GM19099 (cell line): Measurements from ENCODE around the gene TOMM34.

Experiments
- POLR2A ChIP-seq: IDR thresholded peaks from 3 replicates; pipeline ENCODE4 v1.6.1; 2011; ENCODE audit warnings: low read depth; ENCODE audit not compliant: insufficient read length; ENCODE audit errors: extremely low read depth

Gene TOMM34

GRCh38 chr20:44954211-44954610 is 6.0 kb downstream of the TOMM34 start:
- no peak for TF ChIP-seq POLR2A

GRCh38 chr20:44952731-44953130 is 7.5 kb downstream of the TOMM34 start:
- TF ChIP-seq POLR2A, result no peak

- no peak for TF ChIP-seq POLR2A
Observed at GRCh38 chr20:44950368-44950767, 9.8 kb downstream of the TOMM34 start.

DNA sequence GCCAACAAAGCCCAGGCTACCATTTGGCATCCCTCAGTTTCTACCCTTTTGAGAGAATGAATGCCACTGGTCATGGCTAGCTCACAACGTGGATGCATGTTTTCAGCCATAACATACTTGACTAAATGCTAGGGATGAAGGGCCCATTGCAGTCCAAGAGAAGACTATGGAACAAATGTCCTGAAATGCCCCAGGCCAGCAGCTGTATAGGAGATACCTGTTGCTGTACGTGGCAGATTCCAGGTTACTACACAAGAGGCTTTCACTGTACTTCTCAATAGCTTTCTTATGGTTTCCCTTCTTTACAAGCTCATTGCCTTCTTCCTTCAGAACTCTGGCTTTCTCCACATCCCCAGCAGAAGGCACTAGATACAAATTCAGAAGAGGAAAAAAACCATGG is 11.7 kb downstream of the TOMM34 start:
- TF ChIP-seq POLR2A, result no peak

DNA sequence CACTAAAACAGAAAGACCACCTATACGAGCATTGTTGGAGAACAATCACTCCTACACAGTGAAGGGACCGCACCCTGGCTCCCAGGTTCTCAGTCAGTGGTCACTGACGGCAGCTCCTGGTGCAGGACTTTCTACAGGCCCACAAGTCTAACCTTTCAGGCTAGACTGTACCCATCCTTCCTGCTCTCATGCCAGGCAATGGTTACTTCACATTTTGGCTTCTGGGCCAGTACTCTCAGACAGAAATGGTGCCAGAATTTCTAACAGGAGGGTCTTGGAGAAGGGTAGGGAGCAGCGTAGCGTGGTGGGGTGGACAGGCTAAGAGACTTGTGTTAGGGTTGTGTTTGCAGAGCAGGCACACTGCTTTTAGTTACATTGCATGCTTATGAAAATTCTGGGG is 12.1 kb downstream of the TOMM34 start:
- no peak for TF ChIP-seq POLR2A

GRCh38 chr20:44946271-44946852 is 13.8 kb downstream of the TOMM34 start:
- no peak for TF ChIP-seq POLR2A

DNA sequence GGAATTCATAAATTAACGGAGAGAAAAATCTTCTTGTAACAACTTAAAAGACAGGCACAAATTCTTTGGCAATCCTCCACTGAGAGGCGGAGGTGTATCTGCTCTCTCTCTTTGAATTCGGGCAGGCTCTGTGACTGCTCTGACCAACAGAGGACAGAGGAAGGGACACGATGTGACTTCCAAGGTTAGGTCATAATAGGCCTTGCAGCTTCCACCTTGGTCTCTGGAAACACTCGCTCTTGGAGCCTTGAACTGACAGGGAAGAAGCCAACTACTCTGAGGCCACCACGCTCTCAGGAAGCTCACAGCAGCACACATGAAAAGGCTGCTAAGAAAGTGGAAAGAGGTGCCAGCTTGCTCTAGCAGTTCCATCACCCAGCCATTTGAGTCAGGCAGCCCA is 14.9 kb downstream of the TOMM34 start:
- TF ChIP-seq POLR2A, result no peak

GRCh38 chr20:44943828-44944227 is 16.4 kb downstream of the TOMM34 start:
- no peak for TF ChIP-seq POLR2A

DNA sequence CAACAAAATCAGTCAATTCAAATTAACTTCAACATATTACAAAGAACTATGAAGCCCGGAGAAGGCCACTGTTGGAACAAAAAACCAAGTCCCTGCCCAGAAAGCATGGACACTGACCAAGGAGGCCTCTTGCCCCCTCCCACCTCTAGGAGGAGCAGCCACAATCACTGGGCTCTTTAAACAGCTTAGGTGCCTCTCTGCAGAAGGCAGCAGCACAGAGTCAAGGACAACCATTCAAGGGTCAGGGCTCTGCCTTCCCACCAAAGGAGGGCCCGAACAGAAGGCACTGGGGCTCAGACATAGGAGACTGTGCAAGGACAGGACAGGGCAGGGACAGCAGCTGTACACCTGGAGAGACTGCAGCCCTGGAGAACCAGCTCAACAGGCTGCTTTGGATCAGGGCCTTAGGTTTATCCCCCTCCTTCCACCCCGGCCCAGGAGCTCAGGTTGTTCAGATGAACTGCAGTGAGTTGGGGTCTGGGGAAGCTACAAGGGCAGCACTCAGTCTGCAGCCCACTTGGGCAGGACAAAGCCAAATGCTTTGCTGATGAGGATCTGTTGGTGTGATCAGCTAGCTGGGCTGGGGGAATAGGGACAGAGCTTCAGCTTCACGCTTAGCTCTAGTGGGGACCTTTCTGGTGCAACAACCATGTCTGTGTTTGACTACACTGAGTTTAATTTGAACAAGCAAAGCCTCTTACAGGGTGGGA is 17.8 kb downstream of the TOMM34 start:
- no peak for TF ChIP-seq POLR2A

DNA sequence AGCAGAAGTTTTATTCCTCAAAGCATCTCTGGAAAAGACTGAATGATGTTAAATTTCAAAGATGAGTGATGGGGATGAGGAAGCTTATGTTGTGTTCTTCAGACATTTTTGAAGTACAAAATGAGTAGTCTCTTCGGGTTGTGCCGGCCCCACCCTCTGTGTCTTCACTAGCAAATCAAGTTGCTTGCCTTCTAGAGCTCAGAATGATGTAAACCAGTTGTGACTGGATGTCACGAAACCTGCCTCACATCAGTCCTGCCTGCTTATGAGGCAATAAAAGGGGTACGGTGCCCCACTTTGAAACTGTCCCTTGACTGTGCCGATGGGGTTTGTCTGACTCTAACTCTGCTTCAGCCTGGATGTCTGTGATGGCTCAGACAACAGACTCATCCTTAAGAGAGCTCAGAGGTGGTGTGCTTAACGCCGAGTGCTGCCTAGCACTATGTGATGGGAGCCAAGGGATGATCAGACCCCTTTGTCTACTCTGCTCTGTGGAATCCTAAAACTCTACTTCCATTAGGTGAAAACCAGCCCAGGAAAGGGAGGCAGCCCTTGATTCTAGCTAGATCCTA is 19.0 kb downstream of the TOMM34 start:
- no peak for TF ChIP-seq POLR2A

- no peak for TF ChIP-seq POLR2A
Observed at GRCh38 chr20:44938637-44939036, 21.6 kb downstream of the TOMM34 start.

GRCh38 chr20:44936510-44936909 is 23.7 kb downstream of the TOMM34 start:
- no peak for TF ChIP-seq POLR2A

- no peak for TF ChIP-seq POLR2A
Observed at GRCh38 chr20:44932916-44933315, 27.3 kb downstream of the TOMM34 start.

DNA sequence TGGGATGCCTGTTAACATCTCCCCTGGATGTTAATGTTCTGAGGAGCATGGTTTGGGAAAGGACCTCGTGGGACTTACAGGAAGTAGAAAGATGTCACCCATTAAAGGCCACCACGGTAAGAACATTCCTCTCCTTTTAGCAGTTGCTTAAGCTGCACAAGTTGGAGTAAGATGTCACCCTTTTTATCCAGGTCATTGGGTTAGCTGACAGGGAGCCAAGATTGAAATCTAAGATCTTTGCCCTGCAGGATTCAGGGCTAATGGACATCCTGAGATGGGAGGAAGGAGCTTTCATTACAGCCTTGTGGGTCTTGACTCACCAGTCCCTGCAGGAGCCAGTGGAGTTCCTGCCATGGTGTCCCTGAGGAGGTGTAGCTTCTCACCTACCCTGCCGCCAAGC is 28.3 kb downstream of the TOMM34 start:
- no peak for TF ChIP-seq POLR2A

GRCh38 chr20:44930517-44931168 is 29.6 kb downstream of the TOMM34 start:
- no peak for TF ChIP-seq POLR2A

GRCh38 chr20:44928595-44928994 is 31.6 kb downstream of the TOMM34 start:
- no peak for TF ChIP-seq POLR2A
